T-helper 2 cell treated with Interferon-gamma antibody and Interleukin-4, amounts not matched to agents 5 μg/mL and 100 μg/mL, for 36 hours (primary cell): ENCODE results near the gene ZNF529.
A peak's percentile ranks its signal among the peaks of the same experiment; 100 is the strongest.

Source experiments
- DNase-seq: peaks from one replicate; pipeline ENCODE4 v3.0.0; 2021; ENCODE audit warnings: low spot score
- H3K27ac Mint-ChIP-seq: one replicate; pipeline ENCODE4 v1.8.0; 2021; ENCODE audit warnings: mild to moderate bottlenecking, mixed read lengths
- H3K27me3 Mint-ChIP-seq: one replicate; pipeline ENCODE4 v1.8.0; 2021; ENCODE audit warnings: low read depth, mixed read lengths
- H3K36me3 Mint-ChIP-seq: one replicate; pipeline ENCODE4 v1.8.0; 2021; ENCODE audit warnings: low read depth, mixed read lengths
- H3K4me1 Mint-ChIP-seq: one replicate; pipeline ENCODE4 v1.8.0; 2021; ENCODE audit warnings: low read depth, mixed read lengths
- H3K4me3 Mint-ChIP-seq: one replicate; pipeline ENCODE4 v1.8.0; 2022; ENCODE audit warnings: mild to moderate bottlenecking, moderate library complexity, mixed read lengths
- H3K9me3 Mint-ChIP-seq: one replicate; pipeline ENCODE4 v1.8.0; 2021; ENCODE audit warnings: mixed read lengths

The ZNF529 gene

GRCh38 chr19:36528921-36529518 is 44.1 kb downstream of the ZNF529 start:
- peaks cover 18% of the 10 kb centered on the region for H3K4me1 Mint-ChIP-seq
- peaks cover 44% of the 10 kb centered on the region for H3K36me3 Mint-ChIP-seq
- H3K27ac Mint-ChIP-seq: peak overlapping the region; percentile 100
- peaks cover 42% of the 10 kb centered on the region for H3K9me3 Mint-ChIP-seq
- DNase-seq: peak; percentile 5
- peak overlapping the region; percentile 100 for H3K4me3 Mint-ChIP-seq
- H3K27me3 Mint-ChIP-seq: no peaks in the 10 kb centered on the region

GRCh38 chr19:36528194-36528920 is 44.7 kb downstream of the ZNF529 start, which contains the start of gene ZNF260:
Gene ZNF260 (minus strand): TSS chr19:36528271. CDS start chr19:36515238, 13,033 bp downstream.
- Mint-ChIP-seq H3K27me3 (no peaks in the 10 kb centered on the region), H3K36me3 (peaks cover 43% of the 10 kb centered on the region), H3K4me1 (peaks cover 18% of the 10 kb centered on the region), H3K4me3 (peak within 1 kb of the TSS; percentile 100), H3K9me3 (peaks cover 43% of the 10 kb centered on the region), H3K27ac (peak within 1 kb of the TSS; percentile 100)
- peak; percentile 91 for DNase-seq

DNA sequence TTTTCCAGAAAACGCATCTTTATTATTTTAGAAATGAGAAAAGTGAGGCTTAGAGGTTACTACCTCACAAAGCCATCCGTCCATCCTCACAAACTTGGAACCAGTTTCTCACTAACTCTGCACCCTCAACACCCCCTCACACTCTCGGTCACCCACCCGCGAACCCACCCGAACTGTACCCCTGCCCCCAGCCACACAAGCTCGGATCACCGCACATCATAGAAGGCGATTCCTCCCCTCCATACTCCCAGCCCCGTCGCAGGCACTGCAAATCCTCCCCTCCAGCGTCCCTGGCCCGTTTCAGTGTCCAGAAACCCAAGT is 45.3 kb downstream of the ZNF529 start:
- Mint-ChIP-seq H3K27ac (peak overlapping the region; percentile 100), H3K4me3 (peak overlapping the region; percentile 100), H3K36me3 (peaks cover 47% of the 10 kb centered on the region), H3K27me3 (no peaks in the 10 kb centered on the region), H3K4me1 (peaks cover 18% of the 10 kb centered on the region), H3K9me3 (peaks cover 44% of the 10 kb centered on the region)
- no peak for DNase-seq

- Mint-ChIP-seq H3K36me3 (peaks cover 51% of the 10 kb centered on the region), H3K4me3 (peak overlapping the region; percentile 100), H3K9me3 (peaks cover 48% of the 10 kb centered on the region), H3K27ac (no peak overlapping the region), H3K27me3 (no peaks in the 10 kb centered on the region), H3K4me1 (peaks cover 18% of the 10 kb centered on the region)
- no peak for DNase-seq
Measured at GRCh38 chr19:36527341-36527740, 45.8 kb downstream of the ZNF529 start.

DNA sequence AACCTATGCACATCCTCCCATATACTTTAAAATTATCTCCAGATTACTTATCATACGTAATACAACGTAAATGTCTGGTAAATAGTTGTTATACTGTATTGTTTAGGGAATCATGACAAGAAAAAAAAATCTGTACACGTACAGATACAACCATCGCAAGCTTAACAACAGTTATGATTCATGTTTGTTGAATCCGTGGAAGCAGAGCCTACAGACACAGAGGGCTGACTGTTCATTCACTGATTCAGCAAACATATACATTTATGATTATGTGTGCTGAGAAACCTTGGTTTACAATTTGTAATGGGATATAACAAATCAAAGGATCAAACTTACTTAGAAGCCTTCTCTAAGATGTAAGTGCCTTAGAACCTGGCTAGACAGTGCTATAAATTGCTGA is 46.5 kb downstream of the ZNF529 start:
- H3K4me3 Mint-ChIP-seq: peak overlapping the region; percentile 73
- H3K4me1 Mint-ChIP-seq: peaks cover 18% of the 10 kb centered on the region
- H3K9me3 Mint-ChIP-seq: peaks cover 48% of the 10 kb centered on the region
- H3K36me3 Mint-ChIP-seq: peaks cover 51% of the 10 kb centered on the region
- H3K27ac Mint-ChIP-seq: no peak overlapping the region
- H3K27me3 Mint-ChIP-seq: no peaks in the 10 kb centered on the region
- DNase-seq: no peak

DNA sequence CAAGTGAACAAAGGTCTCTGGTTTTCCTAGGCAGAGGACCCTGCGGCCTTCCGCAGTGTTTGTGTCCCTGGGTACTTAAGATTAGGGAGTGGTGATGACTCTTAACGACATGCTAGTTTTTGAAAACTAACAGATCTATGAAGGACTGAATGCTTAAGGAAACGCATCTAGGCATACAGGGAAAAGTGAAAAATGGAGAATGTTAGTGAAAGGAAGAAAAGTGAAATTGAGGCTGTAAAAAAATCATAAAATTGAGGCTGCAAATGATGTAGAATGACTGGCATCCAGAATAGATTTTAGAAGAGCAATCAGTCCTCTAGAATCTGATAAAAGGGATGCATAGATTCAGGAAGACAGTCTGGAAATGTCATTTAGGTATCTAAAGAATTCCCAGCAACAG is 48.5 kb downstream of the ZNF529 start:
- Mint-ChIP-seq H3K4me1 (peaks cover 18% of the 10 kb centered on the region), H3K27ac (no peak overlapping the region), H3K27me3 (no peaks in the 10 kb centered on the region), H3K9me3 (peaks cover 46% of the 10 kb centered on the region), H3K36me3 (peaks cover 63% of the 10 kb centered on the region), H3K4me3 (no peak overlapping the region)
- no peak for DNase-seq

- Mint-ChIP-seq H3K4me1 (no peaks in the 10 kb centered on the region), H3K36me3 (peaks cover 50% of the 10 kb centered on the region), H3K9me3 (peaks cover 72% of the 10 kb centered on the region), H3K4me3 (no peak overlapping the region), H3K27me3 (no peaks in the 10 kb centered on the region), H3K27ac (no peak overlapping the region)
- no peak for DNase-seq
Measured at GRCh38 chr19:36514012-36514612, 59.0 kb downstream of the ZNF529 start.

- H3K27me3 Mint-ChIP-seq: no peaks in the 10 kb centered on the region
Measured at GRCh38 chr19:36508325-36508724, 64.8 kb downstream of the ZNF529 start.

GRCh38 chr19:36501973-36502372 is 71.1 kb downstream of the ZNF529 start:
- no peak for DNase-seq
- Mint-ChIP-seq H3K4me1 (no peaks in the 10 kb centered on the region), H3K9me3 (peaks cover 48% of the 10 kb centered on the region), H3K27me3 (no peaks in the 10 kb centered on the region), H3K4me3 (no peak overlapping the region), H3K36me3 (peaks cover 2% of the 10 kb centered on the region), H3K27ac (no peak overlapping the region)

More at GRCh38 chr19:36508325-36508724, 64.8 kb downstream of the ZNF529 start:
- H3K27ac Mint-ChIP-seq: no peak overlapping the region
- H3K36me3 Mint-ChIP-seq: peaks cover 3% of the 10 kb centered on the region
- H3K4me1 Mint-ChIP-seq: no peaks in the 10 kb centered on the region
- no peak overlapping the region for H3K4me3 Mint-ChIP-seq
- H3K9me3 Mint-ChIP-seq: peaks cover 43% of the 10 kb centered on the region
- no peak for DNase-seq

- no peaks in the 10 kb centered on the region for H3K27me3 Mint-ChIP-seq
- no peak for DNase-seq
- no peaks in the 10 kb centered on the region for H3K4me1 Mint-ChIP-seq
- no peak overlapping the region for H3K4me3 Mint-ChIP-seq
- peaks cover 37% of the 10 kb centered on the region for H3K9me3 Mint-ChIP-seq
- H3K36me3 Mint-ChIP-seq: no peaks in the 10 kb centered on the region
- H3K27ac Mint-ChIP-seq: no peak overlapping the region
Measured at GRCh38 chr19:36497001-36497400, 76.1 kb downstream of the ZNF529 start.
